HEK293 (cell line): ENCODE data around the gene LYPLA2.

Experiments used
- CTCF ChIA-PET: fragments of 350-600 bp; formaldehyde crosslinking; extraction: SDS; loops from one replicate; lab custom pipeline; 2021; ENCODE audit warnings: antibody characterized with exemption; lab: Yijun Ruan, JAX
- POLR2A ChIA-PET: fragments of 300-600 bp; formaldehyde crosslinking; extraction: SDS; loops from one replicate; lab custom pipeline; 2020; ENCODE audit warnings: antibody characterized with exemption, inconsistent platforms; lab: Yijun Ruan, JAX
- H3K27ac ChIP-seq: fragments of 200-500 bp; sonication (Bioruptor generic); 2 replicates; pipeline ENCODE4 v1.5.1; 2014; ENCODE audit warnings: low read depth, low read length, control low read depth, inconsistent platforms; ENCODE audit errors: extremely low read depth
- H3K36me3 ChIP-seq, 2 experiments: fragments of 200-500 bp in 1 of 2; sonication (Bioruptor generic) in 1 of 2; 1 replicate in 1 of 2; 2 replicates in 1 of 2; pipeline ENCODE4 v1.5.1; 2014 to 2017; ENCODE audit warnings: inconsistent platforms in 2 of 2, low read length in 2 of 2; ENCODE audit not compliant: control insufficient read depth in 2 of 2, insufficient read depth in 1 of 2
- H3K4me1 ChIP-seq: fragments of 200-500 bp; sonication (Bioruptor generic); 2 replicates; pipeline ENCODE4 v1.5.1; 2014; ENCODE audit warnings: mild to moderate bottlenecking, low read length, inconsistent platforms; ENCODE audit not compliant: control insufficient read depth, insufficient read depth
- H3K4me3 ChIP-seq: 2 replicates; pipeline ENCODE4 v1.5.1; 2011; ENCODE audit warnings: low read depth, mild to moderate bottlenecking, control low read depth, low read length, moderate library complexity
- H3K9me3 ChIP-seq: fragments of 200-500 bp; sonication (Bioruptor generic); 2 replicates; pipeline ENCODE4 v1.5.1; 2014; ENCODE audit warnings: low read depth, low read length, inconsistent platforms; ENCODE audit not compliant: control insufficient read depth, insufficient read depth
- CTCF ChIP-seq: fragments of 450-650 bp; formaldehyde crosslinking; IDR thresholded peaks from 2 replicates; pipeline ENCODE4 v1.5.1; 2016; ENCODE audit warnings: missing biosample characterization, missing genetic modification characterization
- GLIS1 ChIP-seq: fragments of 450-650 bp; formaldehyde crosslinking; IDR thresholded peaks from 2 replicates; pipeline ENCODE4 v1.5.1; 2016; ENCODE audit warnings: missing biosample characterization, missing genetic modification characterization
- GLIS2 ChIP-seq: fragments of 450-650 bp; formaldehyde crosslinking; IDR thresholded peaks from 2 replicates; pipeline ENCODE4 v1.5.1; 2016; ENCODE audit warnings: missing biosample characterization, missing genetic modification characterization
- KLF1 ChIP-seq: fragments of 450-650 bp; formaldehyde crosslinking; IDR thresholded peaks from 2 replicates; pipeline ENCODE4 v1.5.1; 2016; ENCODE audit warnings: missing biosample characterization, missing genetic modification characterization
- KLF10 ChIP-seq: fragments of 450-650 bp; IDR thresholded peaks from 2 replicates; pipeline ENCODE4 v1.5.1; 2018; ENCODE audit warnings: missing biosample characterization, mild to moderate bottlenecking, missing genetic modification characterization
- SP3 ChIP-seq: fragments of 450-650 bp; formaldehyde crosslinking; IDR thresholded peaks from 2 replicates; pipeline ENCODE4 v1.5.1; 2016; ENCODE audit warnings: missing biosample characterization, missing genetic modification characterization
- SP7 ChIP-seq: fragments of 450-650 bp; formaldehyde crosslinking; IDR thresholded peaks from 2 replicates; pipeline ENCODE4 v1.5.1; 2016; ENCODE audit warnings: missing biosample characterization, missing genetic modification characterization
- ZNF121 ChIP-seq: fragments of 450-650 bp; formaldehyde crosslinking; IDR thresholded peaks from 2 replicates; pipeline ENCODE4 v1.5.1; 2016; ENCODE audit warnings: missing biosample characterization, missing genetic modification characterization
- ZNF146 ChIP-seq: fragments of 450-650 bp; formaldehyde crosslinking; IDR thresholded peaks from 2 replicates; pipeline ENCODE4 v1.5.1; 2016; ENCODE audit warnings: missing biosample characterization, missing genetic modification characterization
- ZNF169 ChIP-seq: fragments of 450-650 bp; formaldehyde crosslinking; IDR thresholded peaks from 2 replicates; pipeline ENCODE4 v1.5.1; 2016; ENCODE audit warnings: missing biosample characterization, missing genetic modification characterization
- ZNF18 ChIP-seq: fragments of 450-650 bp; formaldehyde crosslinking; IDR thresholded peaks from 2 replicates; pipeline ENCODE4 v1.5.1; 2016; ENCODE audit warnings: missing biosample characterization, missing genetic modification characterization
- ZNF335 ChIP-seq: fragments of 450-650 bp; formaldehyde crosslinking; conservative IDR thresholded peaks from 2 replicates; pipeline ENCODE4 v1.5.1; 2016; ENCODE audit warnings: missing biosample characterization, missing genetic modification characterization
- ZNF510 ChIP-seq: fragments of 450-650 bp; formaldehyde crosslinking; IDR thresholded peaks from 2 replicates; pipeline ENCODE4 v1.5.1; 2018; ENCODE audit warnings: mild to moderate bottlenecking, missing genetic modification characterization, missing biosample characterization; ENCODE audit not compliant: insufficient replicate concordance
- ZNF529 ChIP-seq: fragments of 450-650 bp; formaldehyde crosslinking; IDR thresholded peaks from 2 replicates; pipeline ENCODE4 v1.5.1; 2017; ENCODE audit warnings: missing genetic modification characterization, missing biosample characterization; ENCODE audit not compliant: insufficient replicate concordance
- ZNF639 ChIP-seq: fragments of 450-650 bp; formaldehyde crosslinking; IDR thresholded peaks from 2 replicates; pipeline ENCODE4 v1.5.1; 2016; ENCODE audit warnings: missing biosample characterization, missing genetic modification characterization
- ZNF701 ChIP-seq: fragments of 450-650 bp; formaldehyde crosslinking; IDR thresholded peaks from 2 replicates; pipeline ENCODE4 v1.5.1; 2016; ENCODE audit warnings: missing biosample characterization, missing genetic modification characterization
- ZNF792 ChIP-seq: fragments of 450-650 bp; formaldehyde crosslinking; IDR thresholded peaks from 2 replicates; pipeline ENCODE4 v1.5.1; 2016; ENCODE audit warnings: missing biosample characterization, missing genetic modification characterization
- ZSCAN4 ChIP-seq: fragments of 450-650 bp; formaldehyde crosslinking; IDR thresholded peaks from 2 replicates; pipeline ENCODE4 v1.5.1; 2017; ENCODE audit warnings: missing biosample characterization, missing genetic modification characterization
- TF ChIP-seq, protein P1 (sequence below): fragments of 450-650 bp; formaldehyde crosslinking; IDR thresholded peaks from 2 replicates; pipeline ENCODE4 v1.5.1; 2016; ENCODE audit warnings: missing biosample characterization, missing genetic modification characterization, borderline replicate concordance
- TF ChIP-seq, protein P2 (sequence below): fragments of 450-650 bp; formaldehyde crosslinking; optimal IDR thresholded peaks from 2 replicates; pipeline ENCODE3; 2016; ENCODE audit warnings: missing biosample characterization, mild to moderate bottlenecking, missing genetic modification characterization

LYPLA2 gene

GRCh38 chr1:23838401-23838866 lies 47.5 kb downstream of the LYPLA2 start (continued):
- TF ChIP-seq, protein P1, sequence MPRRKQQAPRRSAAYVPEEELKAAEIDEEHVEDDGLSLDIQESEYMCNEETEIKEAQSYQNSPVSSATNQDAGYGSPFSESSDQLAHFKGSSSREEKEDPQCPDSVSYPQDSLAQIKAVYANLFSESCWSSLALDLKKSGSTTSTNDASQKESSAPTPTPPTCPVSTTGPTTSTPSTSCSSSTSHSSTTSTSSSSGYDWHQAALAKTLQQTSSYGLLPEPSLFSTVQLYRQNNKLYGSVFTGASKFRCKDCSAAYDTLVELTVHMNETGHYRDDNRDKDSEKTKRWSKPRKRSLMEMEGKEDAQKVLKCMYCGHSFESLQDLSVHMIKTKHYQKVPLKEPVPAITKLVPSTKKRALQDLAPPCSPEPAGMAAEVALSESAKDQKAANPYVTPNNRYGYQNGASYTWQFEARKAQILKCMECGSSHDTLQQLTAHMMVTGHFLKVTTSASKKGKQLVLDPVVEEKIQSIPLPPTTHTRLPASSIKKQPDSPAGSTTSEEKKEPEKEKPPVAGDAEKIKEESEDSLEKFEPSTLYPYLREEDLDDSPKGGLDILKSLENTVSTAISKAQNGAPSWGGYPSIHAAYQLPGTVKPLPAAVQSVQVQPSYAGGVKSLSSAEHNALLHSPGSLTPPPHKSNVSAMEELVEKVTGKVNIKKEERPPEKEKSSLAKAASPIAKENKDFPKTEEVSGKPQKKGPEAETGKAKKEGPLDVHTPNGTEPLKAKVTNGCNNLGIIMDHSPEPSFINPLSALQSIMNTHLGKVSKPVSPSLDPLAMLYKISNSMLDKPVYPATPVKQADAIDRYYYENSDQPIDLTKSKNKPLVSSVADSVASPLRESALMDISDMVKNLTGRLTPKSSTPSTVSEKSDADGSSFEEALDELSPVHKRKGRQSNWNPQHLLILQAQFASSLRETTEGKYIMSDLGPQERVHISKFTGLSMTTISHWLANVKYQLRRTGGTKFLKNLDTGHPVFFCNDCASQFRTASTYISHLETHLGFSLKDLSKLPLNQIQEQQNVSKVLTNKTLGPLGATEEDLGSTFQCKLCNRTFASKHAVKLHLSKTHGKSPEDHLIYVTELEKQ (tag by site-specific recombination), result no peak
- TF ChIP-seq ZNF335, result peak; percentile 92
- peak; percentile 59 for TF ChIP-seq GLIS1 (tag by site-specific recombination)
- no peak for TF ChIP-seq ZNF529
- TF ChIP-seq, protein P2, sequence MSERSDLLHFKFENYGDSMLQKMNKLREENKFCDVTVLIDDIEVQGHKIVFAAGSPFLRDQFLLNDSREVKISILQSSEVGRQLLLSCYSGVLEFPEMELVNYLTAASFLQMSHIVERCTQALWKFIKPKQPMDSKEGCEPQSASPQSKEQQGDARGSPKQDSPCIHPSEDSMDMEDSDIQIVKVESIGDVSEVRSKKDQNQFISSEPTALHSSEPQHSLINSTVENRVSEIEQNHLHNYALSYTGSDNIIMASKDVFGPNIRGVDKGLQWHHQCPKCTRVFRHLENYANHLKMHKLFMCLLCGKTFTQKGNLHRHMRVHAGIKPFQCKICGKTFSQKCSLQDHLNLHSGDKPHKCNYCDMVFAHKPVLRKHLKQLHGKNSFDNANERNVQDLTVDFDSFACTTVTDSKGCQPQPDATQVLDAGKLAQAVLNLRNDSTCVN, result peak; percentile 6
- peak; percentile 65 for TF ChIP-seq SP3
- peak; percentile 77 for TF ChIP-seq GLIS2 (tag by site-specific recombination)
- TF ChIP-seq ZNF18 (tag by site-specific recombination), result no peak
- no peak for TF ChIP-seq ZNF146 (tag by site-specific recombination)
- TF ChIP-seq ZNF701, result no peak
- 0 out of 2 replicates have a peak, but pooled peaks have one; percentile 11 for TF ChIP-seq SP7 (tag by site-specific recombination)
- TF ChIP-seq KLF10, result peak; percentile 99
- no peak for TF ChIP-seq ZNF510 (tag by site-specific recombination)
- TF ChIP-seq KLF1 (tag by site-specific recombination), result peak; percentile 45; the same call in 1 of the 2 replicates

- TF ChIP-seq ZNF121 (peak; percentile 68), ZNF639 (no peak), CTCF (tag by site-specific recombination) (no peak), ZSCAN4 (no peak), ZNF169 (tag by site-specific recombination) (no peak), ZNF792 (tag by site-specific recombination) (no peak)
- Histone ChIP-seq H3K4me1 (no peaks in the 10 kb centered on the region), H3K27ac (no peak overlapping the region), H3K36me3 (peaks cover 9 to 37% of the 10 kb centered on the region in 2 experiments; a peak in 2 of 3 replicates), H3K4me3 (no peak overlapping the region), H3K9me3 (no peaks in the 10 kb centered on the region)
- ChIA-PET POLR2A (interaction anchor here (0.6 to 1.5 kb wide), 2 partner anchors 18 to 65 kb away, joined by 3 to 4 read pairs; partner anchors contain the start of gene HMGCL), CTCF (interaction anchor here (0.6 to 3.0 kb wide), 5 partner anchors 27 to 73 kb away, joined by 3 to 17 read pairs (median 4); no protein-coding TSS in a partner anchor)
Measured at GRCh38 chr1:23843644-23844043, 52.7 kb downstream of the LYPLA2 start.
